Kidney epithelial cell (primary cell): ENCODE results near the gene SPNS1. TPM values are rescaled to one million over a fixed set of nuclear protein-coding genes. Genes with fewer than 3 reads are reported as not detected.

ENCODE experiments used
- DNase-seq: peaks from one replicate; pipeline ENCODE4 v3.0.0-alpha.2; 2010; ENCODE audit warnings: low read depth
- H3K27me3 ChIP-seq: 2 replicates; pipeline ENCODE4 v1.6.0; 2011; ENCODE audit warnings: low read length; ENCODE audit not compliant: control insufficient read depth, insufficient read depth
- H3K36me3 ChIP-seq: 2 replicates; pipeline ENCODE4 v1.5.1; 2011; ENCODE audit warnings: low read length; ENCODE audit not compliant: control insufficient read depth, insufficient read depth
- H3K4me3 ChIP-seq: 2 replicates; pipeline ENCODE4 v1.5.1; 2011; ENCODE audit warnings: low read depth, mild to moderate bottlenecking, control low read depth, low read length
- total RNA-seq: library from RNA; depleted of rRNA; stranded (reverse); fragments of >200 nt; gene quantifications from 2 replicates; pipeline ENCODE4 v1.2.3, GENCODE V29; 2015
- TF ChIP-seq, protein P1 (sequence below): IDR thresholded peaks from 2 replicates; pipeline ENCODE4 v1.5.1; 2011; ENCODE audit warnings: mild to moderate bottlenecking, moderate library complexity, low read length, control low read depth, inconsistent platforms; ENCODE audit not compliant: insufficient read depth, poor library complexity, severe bottlenecking

The SPNS1 gene
- total RNA-seq, 1 donor from 2014 or later, result 77.2 TPM

DNA sequence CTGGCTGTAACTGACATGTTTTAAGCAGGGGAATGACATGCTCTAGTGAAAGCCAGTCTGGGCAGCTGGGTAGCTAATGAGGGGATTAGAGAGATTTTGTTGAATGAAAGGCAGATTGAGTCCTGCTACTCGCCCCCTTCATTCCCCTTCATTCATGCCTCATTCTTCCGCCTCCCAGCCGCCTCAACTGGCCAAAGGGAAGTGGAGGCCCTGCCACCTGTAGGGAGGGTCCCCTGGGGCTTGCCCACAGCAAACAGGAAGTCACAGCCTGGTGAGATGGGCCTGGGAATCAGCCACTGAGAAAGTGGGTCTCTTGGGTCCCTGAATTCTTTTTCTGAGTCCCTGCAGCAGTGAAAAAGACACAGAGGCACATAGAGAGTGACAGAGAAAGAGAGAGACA lies 43.9 kb upstream of the SPNS1 start:
- no peaks in the 10 kb centered on the region for H3K27me3 ChIP-seq
- no peak overlapping the region for H3K4me3 ChIP-seq
- DNase-seq, result no peak
- no peaks in the 10 kb centered on the region for H3K36me3 ChIP-seq
- TF ChIP-seq, protein P1, sequence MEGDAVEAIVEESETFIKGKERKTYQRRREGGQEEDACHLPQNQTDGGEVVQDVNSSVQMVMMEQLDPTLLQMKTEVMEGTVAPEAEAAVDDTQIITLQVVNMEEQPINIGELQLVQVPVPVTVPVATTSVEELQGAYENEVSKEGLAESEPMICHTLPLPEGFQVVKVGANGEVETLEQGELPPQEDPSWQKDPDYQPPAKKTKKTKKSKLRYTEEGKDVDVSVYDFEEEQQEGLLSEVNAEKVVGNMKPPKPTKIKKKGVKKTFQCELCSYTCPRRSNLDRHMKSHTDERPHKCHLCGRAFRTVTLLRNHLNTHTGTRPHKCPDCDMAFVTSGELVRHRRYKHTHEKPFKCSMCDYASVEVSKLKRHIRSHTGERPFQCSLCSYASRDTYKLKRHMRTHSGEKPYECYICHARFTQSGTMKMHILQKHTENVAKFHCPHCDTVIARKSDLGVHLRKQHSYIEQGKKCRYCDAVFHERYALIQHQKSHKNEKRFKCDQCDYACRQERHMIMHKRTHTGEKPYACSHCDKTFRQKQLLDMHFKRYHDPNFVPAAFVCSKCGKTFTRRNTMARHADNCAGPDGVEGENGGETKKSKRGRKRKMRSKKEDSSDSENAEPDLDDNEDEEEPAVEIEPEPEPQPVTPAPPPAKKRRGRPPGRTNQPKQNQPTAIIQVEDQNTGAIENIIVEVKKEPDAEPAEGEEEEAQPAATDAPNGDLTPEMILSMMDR, result no peak

DNA sequence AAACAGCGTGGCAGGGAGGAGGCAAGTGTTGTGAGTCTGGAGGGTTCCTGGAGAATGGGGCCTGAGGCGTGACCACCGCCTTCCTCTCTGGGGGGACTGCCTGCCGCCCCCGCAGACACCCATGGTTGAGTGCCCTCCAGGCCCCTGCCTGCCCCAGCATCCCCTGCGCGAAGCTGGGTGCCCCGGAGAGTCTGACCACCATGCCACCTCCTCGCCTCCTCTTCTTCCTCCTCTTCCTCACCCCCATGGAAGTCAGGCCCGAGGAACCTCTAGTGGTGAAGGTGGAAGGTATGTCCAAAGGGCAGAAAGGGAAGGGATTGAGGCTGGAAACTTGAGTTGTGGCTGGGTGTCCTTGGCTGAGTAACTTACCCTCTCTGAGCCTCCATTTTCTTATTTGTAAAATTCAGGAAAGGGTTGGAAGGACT lies 42.8 kb upstream of the SPNS1 start, which contains the start of gene CD19:
Gene CD19 (plus strand): TSS at position 171 of the 425 bp plus-strand sequence. CDS start 30 bp downstream, at position 201.
- H3K27me3 ChIP-seq, result no peaks in the 10 kb centered on the region
- DNase-seq, result no peak
- TF ChIP-seq, protein P1, result no peak
- H3K4me3 ChIP-seq, result no peak within 1 kb of the TSS
- no peaks in the 10 kb centered on the region for H3K36me3 ChIP-seq

DNA sequence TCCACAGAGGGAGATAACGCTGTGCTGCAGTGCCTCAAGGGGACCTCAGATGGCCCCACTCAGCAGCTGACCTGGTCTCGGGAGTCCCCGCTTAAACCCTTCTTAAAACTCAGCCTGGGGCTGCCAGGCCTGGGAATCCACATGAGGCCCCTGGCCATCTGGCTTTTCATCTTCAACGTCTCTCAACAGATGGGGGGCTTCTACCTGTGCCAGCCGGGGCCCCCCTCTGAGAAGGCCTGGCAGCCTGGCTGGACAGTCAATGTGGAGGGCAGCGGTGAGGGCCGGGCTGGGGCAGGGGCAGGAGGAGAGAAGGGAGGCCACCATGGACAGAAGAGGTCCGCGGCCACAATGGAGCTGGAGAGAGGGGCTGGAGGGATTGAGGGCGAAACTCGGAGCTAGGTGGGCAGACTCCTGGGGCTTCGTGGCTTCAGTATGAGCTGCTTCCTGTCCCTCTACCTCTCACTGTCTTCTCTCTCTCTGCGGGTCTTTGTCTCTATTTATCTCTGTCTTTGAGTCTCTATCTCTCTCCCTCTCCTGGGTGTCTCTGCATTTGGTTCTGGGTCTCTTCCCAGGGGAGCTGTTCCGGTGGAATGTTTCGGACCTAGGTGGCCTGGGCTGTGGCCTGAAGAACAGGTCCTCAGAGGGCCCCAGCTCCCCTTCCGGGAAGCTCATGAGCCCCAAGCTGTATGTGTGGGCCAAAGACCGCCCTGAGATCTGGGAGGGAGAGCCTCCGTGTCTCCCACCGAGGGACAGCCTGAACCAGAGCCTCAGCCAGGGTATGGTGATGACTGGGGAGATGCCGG lies 42.0 kb upstream of the SPNS1 start:
- no peaks in the 10 kb centered on the region for H3K36me3 ChIP-seq
- TF ChIP-seq, protein P1, result no peak

DNA sequence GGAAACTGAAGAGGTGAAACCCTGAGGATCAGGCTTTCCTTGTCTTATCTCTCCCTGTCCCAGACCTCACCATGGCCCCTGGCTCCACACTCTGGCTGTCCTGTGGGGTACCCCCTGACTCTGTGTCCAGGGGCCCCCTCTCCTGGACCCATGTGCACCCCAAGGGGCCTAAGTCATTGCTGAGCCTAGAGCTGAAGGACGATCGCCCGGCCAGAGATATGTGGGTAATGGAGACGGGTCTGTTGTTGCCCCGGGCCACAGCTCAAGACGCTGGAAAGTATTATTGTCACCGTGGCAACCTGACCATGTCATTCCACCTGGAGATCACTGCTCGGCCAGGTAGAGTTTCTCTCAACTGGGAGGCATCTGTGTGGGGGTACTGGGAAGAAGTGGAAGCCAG lies 41.4 kb upstream of the SPNS1 start:
- no peak overlapping the region for H3K4me3 ChIP-seq
- no peaks in the 10 kb centered on the region for H3K36me3 ChIP-seq
- TF ChIP-seq, protein P1, result no peak
- H3K27me3 ChIP-seq, result no peaks in the 10 kb centered on the region
- no peak for DNase-seq

More for the DNA sequence above, 42.0 kb upstream of the SPNS1 start:
- no peak for DNase-seq
- no peaks in the 10 kb centered on the region for H3K27me3 ChIP-seq
- no peak overlapping the region for H3K4me3 ChIP-seq

DNA sequence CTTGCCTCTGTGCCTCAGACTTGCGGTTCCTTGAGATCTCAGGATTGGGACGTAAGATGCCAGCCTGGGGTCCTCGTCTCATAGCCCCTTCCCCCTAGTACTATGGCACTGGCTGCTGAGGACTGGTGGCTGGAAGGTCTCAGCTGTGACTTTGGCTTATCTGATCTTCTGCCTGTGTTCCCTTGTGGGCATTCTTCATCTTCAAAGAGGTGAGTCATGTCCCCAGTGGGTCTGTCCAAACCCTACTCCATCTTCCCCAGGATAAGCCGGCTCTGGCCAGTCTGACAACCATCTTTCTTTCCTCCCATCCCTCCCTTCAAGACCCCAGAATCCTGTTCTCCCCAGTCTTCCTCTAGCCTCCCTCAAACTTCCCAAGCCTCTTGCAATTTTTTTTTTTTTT lies 39.2 kb upstream of the SPNS1 start:
- H3K4me3 ChIP-seq, result no peak overlapping the region
- TF ChIP-seq, protein P1, result no peak
- no peaks in the 10 kb centered on the region for H3K36me3 ChIP-seq
- H3K27me3 ChIP-seq, result no peaks in the 10 kb centered on the region
- DNase-seq, result no peak
